Small intestine (tissue), 7 donors: ENCODE results near the gene ADARB2. TPM values are rescaled to one million over a fixed set of nuclear protein-coding genes. Genes with fewer than 3 reads are reported as not detected.
A peak's percentile ranks its signal among the peaks of the same experiment; 100 is the strongest.

ENCODE experiments used
- DNase-seq, 2 donors: peaks; one replicate each; pipeline versions ENCODE4 v3.0.0 to v3.0.0-alpha.2; 2013
- FAIRE-seq: peaks from 2 replicates; lab custom pipeline; 2012; peaks lifted over from hg19 to GRCh38; lab: Jason Lieb, UNC
- H3K27ac ChIP-seq, 3 donors: one replicate each; pipeline ENCODE4 v1.5.1; 2013; ENCODE audit warnings: low read length in 2 of 3, mild to moderate bottlenecking in 2 of 3, control low read depth in 1 of 3, inconsistent platforms in 1 of 3, low read depth in 1 of 3, moderate library complexity in 1 of 3
- H3K27me3 ChIP-seq, 3 donors: one replicate each; pipeline ENCODE4 v1.6.1; 2013; ENCODE audit warnings: low read length in 3 of 3, inconsistent platforms in 1 of 3; ENCODE audit not compliant: control insufficient read depth in 3 of 3, insufficient read depth in 3 of 3
- H3K36me3 ChIP-seq, 3 donors: one replicate each; pipeline ENCODE4 v1.6.1; 2013; ENCODE audit warnings: low read length in 3 of 3, inconsistent platforms in 1 of 3, low read depth in 1 of 3, mild to moderate bottlenecking in 1 of 3, moderate library complexity in 1 of 3; ENCODE audit not compliant: control insufficient read depth in 3 of 3, insufficient read depth in 2 of 3
- H3K4me1 ChIP-seq, 3 donors: one replicate each; pipeline ENCODE4 v1.6.1; 2013; ENCODE audit warnings: low read length in 2 of 3, inconsistent platforms in 1 of 3, low read depth in 1 of 3, mild to moderate bottlenecking in 1 of 3, moderate library complexity in 1 of 3; ENCODE audit not compliant: control insufficient read depth in 3 of 3, insufficient read depth in 2 of 3
- H3K4me3 ChIP-seq, 3 donors: one replicate each; pipeline ENCODE4 v1.5.1; 2013; ENCODE audit warnings: low read length in 3 of 3, control low read depth in 1 of 3, inconsistent platforms in 1 of 3, low read depth in 1 of 3, mild to moderate bottlenecking in 1 of 3, moderate library complexity in 1 of 3
- H3K9me3 ChIP-seq, 2 donors: one replicate each; pipeline ENCODE4 v1.6.1; 2013; ENCODE audit warnings: low read depth in 1 of 2, low read length in 1 of 2; ENCODE audit not compliant: control insufficient read depth in 2 of 2, insufficient read depth in 1 of 2
- WGBS, 3 donors: extraction: QIAGEN DNeasy Blood & Tissue Kit; methylation state at CpG; one replicate each; pipeline ENCODE4 v1.1.7; 2013; 5-methylcytosine and 5-hydroxymethylcytosine counted together
- polyA plus RNA-seq, 4 donors: library from polyadenylated mRNA; stranded (reverse) in 3 of 4; unstranded in 1 of 4; fragments of 200-250 nt in 3 of 4; fragments of 120-200 nt in 1 of 4; gene quantifications; one replicate each; pipeline versions ENCODE4 v1.2.1 to v1.2.3, GENCODE V29; 2013
- donor health status: healthy with polysubstance abuse.
- donor health status: control.
- donor health status: control.
- donor health status: Bipolar disorder and iron deficiency.
- donor health status: healthy.

The ADARB2 gene
- polyA plus RNA-seq, 4 donors: 0.35 to 1.8 (median 0.94) TPM

DNA sequence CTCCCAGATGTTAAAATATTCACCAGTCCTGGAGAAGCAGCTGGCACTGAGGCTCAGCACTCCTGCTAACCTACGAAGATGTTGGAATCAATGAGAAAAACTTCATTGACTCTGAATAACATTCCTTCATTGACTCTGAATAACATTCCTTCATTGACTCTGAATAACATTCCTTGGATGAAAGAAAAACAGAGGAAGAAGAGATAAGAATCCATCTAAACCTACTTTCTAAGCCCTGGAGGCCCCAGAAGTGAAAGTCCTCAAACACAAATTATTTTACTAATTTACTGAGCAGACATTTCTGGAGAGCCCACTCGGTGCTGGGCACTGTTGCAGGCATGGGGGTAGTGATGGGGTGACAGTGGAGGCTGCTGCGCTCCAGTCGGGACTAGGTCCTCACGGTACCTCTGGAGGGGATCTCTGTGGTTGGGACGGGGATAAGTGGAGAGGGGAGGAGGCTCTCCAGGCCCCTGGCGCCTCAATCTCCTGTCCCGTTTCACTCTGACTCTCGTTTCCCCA lies 427.0 kb downstream of the ADARB2 start:
- Histone ChIP-seq H3K36me3 (no peaks in the 10 kb centered on the region), H3K27me3 (no peaks in the 10 kb centered on the region), H3K4me3 (no peak overlapping the region), H3K27ac (no peak overlapping the region), H3K4me1 (no peaks in the 10 kb centered on the region), H3K9me3 (no peaks in the 10 kb centered on the region)
- 75 to 88% (median 79%) methylated on average over 9 of the region's 9 CpGs for WGBS, 3 donors
- FAIRE-seq: no peak
- DNase-seq: no peak

DNA sequence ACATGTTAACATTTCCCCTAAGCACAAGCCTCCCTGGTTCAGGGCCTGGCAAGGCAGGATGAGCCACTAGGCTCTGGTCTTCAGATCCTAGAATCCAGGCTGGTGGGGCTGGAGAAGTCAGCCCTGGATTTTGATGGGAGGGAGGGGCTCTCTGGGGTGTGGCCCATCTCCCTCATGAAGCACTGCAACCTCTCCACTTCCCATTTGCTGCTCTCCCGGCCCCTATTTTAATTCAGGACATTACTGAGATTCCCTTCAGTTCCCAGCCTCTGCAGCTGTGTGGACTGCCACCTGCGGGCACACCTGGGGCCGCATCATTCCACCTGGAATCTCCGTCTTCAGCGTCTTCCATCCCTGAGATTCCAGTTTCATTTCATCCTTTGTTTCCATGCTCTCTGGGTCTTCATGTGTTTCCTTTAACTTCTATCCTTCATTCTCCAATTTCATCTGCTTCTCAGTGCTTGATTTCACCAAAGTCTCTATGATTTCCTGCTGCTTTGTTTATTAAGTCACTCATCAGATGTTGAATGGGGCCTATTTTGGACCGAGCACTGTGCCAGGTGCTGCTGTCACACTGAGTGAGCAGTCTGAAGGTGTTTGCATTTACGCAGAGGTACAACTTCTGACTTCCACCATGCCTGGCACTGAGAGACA lies 427.6 kb downstream of the ADARB2 start:
- Histone ChIP-seq H3K4me1 (no peaks in the 10 kb centered on the region), H3K27me3 (no peaks in the 10 kb centered on the region), H3K36me3 (no peaks in the 10 kb centered on the region), H3K9me3 (no peaks in the 10 kb centered on the region), H3K4me3 (no peak overlapping the region), H3K27ac (no peak overlapping the region)
- FAIRE-seq (no peak), DNase-seq (no peak)
- WGBS, 3 donors: 71 to 84% (median 83%) methylated on average over 7 of the region's 7 CpGs

DNA sequence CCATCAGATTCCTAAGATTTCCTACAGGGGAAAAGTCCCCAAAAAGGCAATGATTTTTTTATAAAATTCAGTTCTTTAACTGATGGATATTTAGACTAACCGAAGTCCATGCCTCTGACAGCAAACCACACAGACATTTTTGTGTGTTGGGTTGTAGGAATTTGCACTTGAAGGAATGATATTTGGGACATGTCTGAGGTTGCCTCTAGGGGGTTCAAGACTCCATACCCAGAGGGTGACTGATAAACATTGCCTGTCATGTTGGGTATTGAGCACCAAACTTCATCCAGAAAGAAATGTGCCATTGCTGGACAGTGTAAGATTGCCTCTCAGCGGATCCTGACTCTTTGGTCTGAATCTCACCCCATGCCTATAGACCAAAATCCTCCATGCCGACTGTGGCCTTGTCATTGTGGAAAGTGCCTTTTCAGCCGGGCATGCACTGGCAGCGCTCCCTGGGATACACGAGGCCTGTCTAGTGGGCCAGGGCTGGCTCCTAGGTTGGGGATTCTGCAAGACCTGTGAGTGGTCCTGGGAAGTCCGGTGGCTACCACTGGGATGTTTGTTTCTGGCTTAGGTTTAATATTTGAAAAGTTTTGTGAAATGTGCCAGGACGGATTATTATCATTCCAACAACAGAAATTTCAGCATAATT lies 428.2 kb downstream of the ADARB2 start:
- H3K4me3 ChIP-seq: no peak overlapping the region
- no peaks in the 10 kb centered on the region for H3K36me3 ChIP-seq
- no peaks in the 10 kb centered on the region for H3K27me3 ChIP-seq
- WGBS, 3 donors: 87 to 94% (median 87%) methylated on average over 8 of the region's 8 CpGs
- no peaks in the 10 kb centered on the region for H3K4me1 ChIP-seq
- H3K27ac ChIP-seq: no peak overlapping the region
- DNase-seq (no peak), FAIRE-seq (no peak)
- no peaks in the 10 kb centered on the region for H3K9me3 ChIP-seq

DNA sequence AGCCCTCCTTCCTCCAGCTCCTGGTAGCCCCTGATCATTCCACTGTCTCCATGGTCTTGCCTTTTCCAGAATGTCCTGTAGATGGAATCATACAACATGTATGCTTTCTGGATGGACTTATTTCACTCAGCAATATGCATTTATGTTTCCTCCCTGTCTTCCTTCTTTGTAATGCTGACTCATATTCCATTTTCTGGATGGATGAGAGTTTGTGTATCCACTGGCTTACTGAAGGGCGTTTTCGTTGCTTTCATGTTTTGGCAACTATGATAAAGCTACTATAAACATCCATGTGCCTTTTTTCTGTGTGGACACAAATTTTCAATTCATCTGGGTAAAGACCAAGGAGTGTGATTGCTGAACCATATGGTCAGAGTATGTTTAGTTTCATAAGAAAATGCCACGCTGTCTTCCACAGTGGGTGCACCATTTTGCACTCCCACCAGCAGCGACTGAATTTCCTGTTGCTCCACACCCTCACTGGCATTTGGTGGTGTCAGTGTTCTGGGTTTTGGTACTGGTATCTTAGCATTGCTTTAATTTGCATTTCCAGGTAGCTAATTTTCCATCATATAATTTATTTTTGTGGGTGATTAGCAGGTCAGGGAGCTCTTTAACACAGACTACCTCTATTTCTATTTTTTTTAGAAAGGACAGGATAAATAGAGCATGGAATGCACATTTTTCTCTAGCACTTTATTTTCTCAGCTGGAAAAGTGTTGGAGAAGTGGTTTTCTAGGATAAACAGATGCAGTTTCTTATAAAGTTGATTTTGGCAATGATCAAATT lies 429.0 kb downstream of the ADARB2 start:
- DNase-seq: no peak
- no peaks in the 10 kb centered on the region for H3K9me3 ChIP-seq
- no peaks in the 10 kb centered on the region for H3K4me1 ChIP-seq
- no peak overlapping the region for H3K27ac ChIP-seq
- FAIRE-seq: no peak
- no peaks in the 10 kb centered on the region for H3K27me3 ChIP-seq
- WGBS, 3 donors: 56 to 74% (median 56%) methylated on average over 4 of the region's 4 CpGs
- H3K36me3 ChIP-seq: no peaks in the 10 kb centered on the region
- H3K4me3 ChIP-seq: no peak overlapping the region

DNA sequence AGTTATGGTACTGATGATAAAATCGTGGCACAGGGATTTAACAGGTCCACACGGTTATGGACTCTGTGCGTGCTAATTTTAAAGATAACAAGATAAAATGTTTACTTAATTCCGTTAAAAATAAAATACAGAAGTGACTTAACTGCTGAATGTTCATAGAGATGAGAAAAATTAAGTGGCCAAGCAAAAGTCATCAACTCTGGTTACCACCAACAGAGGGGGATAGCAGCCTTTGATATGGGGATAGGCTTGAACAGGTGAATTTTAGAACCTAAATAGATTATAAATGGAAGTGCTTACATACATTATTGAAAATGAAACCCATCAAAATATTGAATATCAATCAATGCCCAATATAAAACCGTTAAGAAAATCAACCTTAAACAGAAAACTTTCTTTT lies 436.2 kb downstream of the ADARB2 start:
- WGBS, 3 donors: 15 to 53% (median 28%) methylated on average over 5 of the region's 5 CpGs
- Histone ChIP-seq H3K27me3 (no peaks in the 10 kb centered on the region), H3K36me3 (no peaks in the 10 kb centered on the region), H3K4me3 (no peak overlapping the region), H3K9me3 (no peaks in the 10 kb centered on the region), H3K27ac (no peak overlapping the region), H3K4me1 (no peaks in the 10 kb centered on the region)
- FAIRE-seq (no peak), DNase-seq (peak in 1 of 2 donors; percentile 26)

DNA sequence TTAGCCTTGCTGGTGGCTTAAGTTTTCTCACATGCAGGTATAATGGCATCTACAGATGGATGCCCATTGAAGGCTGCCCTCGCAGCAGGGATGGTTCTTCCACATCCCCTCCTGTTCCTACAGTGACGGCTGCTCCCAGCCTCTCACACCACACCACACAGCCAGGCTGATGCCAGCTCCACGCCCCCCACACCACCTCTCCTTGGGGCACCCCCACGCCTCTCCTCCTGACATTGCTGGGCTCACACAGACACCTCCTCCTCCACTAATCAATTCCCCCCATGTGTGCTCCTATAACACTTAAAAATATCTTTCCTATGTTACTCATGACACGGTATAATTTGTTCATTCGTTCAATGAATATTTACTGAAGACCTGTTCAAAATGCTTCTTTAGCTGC lies 437.1 kb downstream of the ADARB2 start:
- no peaks in the 10 kb centered on the region for H3K36me3 ChIP-seq
- no peak overlapping the region for H3K27ac ChIP-seq
- H3K4me3 ChIP-seq: no peak overlapping the region
- FAIRE-seq: no peak
- no peaks in the 10 kb centered on the region for H3K4me1 ChIP-seq
- no peaks in the 10 kb centered on the region for H3K27me3 ChIP-seq
- 79% methylated on average over 6 of the region's 6 CpGs for WGBS, 3 donors
- DNase-seq: no peak
- H3K9me3 ChIP-seq: peaks cover 0 to 2% of the 10 kb centered on the region in 2 donors

DNA sequence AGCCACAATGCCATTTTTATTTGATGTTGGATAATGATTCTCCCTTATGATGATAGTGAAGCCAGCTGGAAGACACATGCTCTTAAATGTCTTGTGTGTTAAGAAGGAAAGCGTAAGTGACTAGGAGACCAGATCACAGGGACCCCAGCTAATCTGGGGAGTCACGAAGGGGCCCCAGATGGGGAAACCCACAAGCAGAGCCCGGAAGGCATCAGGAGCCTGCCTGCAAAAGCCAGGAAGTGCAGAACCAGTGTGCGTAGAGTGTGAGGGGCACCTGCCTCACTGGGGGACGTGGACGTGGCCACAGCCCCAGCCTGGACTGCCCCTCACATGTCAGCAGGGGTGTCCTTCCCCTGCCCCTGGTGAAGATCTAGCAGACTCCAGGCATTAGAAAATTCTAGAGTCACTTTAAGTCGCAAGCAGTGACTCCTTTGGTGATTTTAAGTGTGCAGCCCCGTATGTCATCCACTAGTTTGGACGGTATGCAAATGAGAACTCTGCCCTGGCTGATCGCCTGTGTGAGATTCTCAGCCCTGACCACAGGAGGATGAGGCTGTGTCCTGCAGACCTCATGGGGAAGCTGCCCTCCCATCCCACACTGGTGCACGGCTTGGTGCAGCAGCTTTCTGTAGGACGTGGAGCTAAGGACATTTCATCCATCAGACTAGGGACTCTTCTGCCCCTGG lies 438.1 kb downstream of the ADARB2 start:
- FAIRE-seq (no peak), DNase-seq (no peak)
- no peaks in the 10 kb centered on the region for H3K36me3 ChIP-seq
- no peaks in the 10 kb centered on the region for H3K27me3 ChIP-seq
- H3K4me3 ChIP-seq: no peak overlapping the region
- 50 to 68% (median 57%) methylated on average over 12 of the region's 12 CpGs for WGBS, 3 donors
- H3K9me3 ChIP-seq: peaks cover 0 to 2% of the 10 kb centered on the region in 2 donors
- H3K27ac ChIP-seq: no peak overlapping the region
- no peaks in the 10 kb centered on the region for H3K4me1 ChIP-seq
